ENCODE measurements around the gene APOC4.

APOC4 gene

DNA sequence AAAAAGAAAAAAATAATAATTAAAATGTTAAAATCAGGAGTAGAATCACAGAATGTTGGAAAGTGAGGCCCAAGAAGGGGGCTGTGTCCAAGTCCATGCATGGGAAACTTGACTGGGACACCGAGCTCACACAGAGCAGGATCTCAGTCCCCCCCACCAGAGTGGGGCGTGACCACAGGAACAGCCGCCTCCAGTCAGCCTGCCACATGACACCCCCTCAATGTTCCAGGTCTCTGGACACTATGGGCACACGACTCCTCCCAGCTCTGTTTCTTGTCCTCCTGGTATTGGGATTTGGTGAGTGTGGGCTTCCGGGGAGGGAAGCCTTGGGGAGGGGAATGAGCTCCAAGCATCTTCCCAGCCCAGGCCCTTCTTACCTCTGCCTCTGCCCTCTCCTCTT is 6.2 kb downstream of the APOC4 start:
- Histone ChIP-seq H3K27ac (no peak overlapping the region), H3K27me3 (no peaks in the 10 kb centered on the region), H3K9me3 (no peaks in the 10 kb centered on the region), H3K36me3 (peaks cover 5% of the 10 kb centered on the region; the same call in 1 of the 2 replicates), H3K4me3 (no peak overlapping the region), H3K4me2 (peak overlapping the region; percentile 64; the same call in 1 of the 2 replicates), H3K9ac (no peak overlapping the region), H3K4me1 (peaks cover 31% of the 10 kb centered on the region), H4K20me1 (no peaks in the 10 kb centered on the region)
- TF ChIP-seq Cebpa-rat (IDR thresholded peaks at IDR 0.05), result no peak

DNA sequence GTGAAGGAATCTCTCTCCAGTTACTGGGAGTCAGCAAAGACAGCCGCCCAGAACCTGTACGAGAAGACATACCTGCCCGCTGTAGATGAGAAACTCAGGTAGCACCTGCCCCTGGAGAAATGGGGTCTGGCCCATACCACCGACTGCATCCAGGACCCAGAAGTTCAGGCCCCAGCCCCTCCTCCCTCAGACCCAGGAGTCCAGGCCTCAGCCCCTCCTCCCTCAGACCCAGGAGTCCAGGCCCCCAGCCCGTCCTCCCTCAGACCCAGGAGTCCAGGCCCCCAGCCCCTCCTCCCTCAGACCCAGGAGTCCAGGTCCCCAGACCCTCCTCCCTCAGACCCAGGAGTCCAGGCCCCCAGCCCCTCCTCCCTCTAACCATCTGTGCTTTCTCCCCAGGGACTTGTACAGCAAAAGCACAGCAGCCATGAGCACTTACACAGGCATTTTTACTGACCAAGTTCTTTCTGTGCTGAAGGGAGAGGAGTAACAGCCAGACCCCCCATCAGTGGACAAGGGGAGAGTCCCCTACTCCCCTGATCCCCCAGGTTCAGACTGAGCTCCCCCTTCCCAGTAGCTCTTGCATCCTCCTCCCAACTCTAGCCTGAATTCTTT is 6.8 kb downstream of the APOC4 start:
- H3K27ac ChIP-seq, result peak overlapping the region; percentile 65
- no peaks in the 10 kb centered on the region for H3K27me3 ChIP-seq
- H3K4me3 ChIP-seq, result no peak overlapping the region
- no peaks in the 10 kb centered on the region for H4K20me1 ChIP-seq
- H3K9ac ChIP-seq, result peak overlapping the region; percentile 68
- H3K4me1 ChIP-seq, result peaks cover 31% of the 10 kb centered on the region
- no peak for TF ChIP-seq Cebpa-rat (IDR thresholded peaks at IDR 0.05)
- H3K4me2 ChIP-seq, result peak overlapping the region; percentile 64
- H3K36me3 ChIP-seq, result peaks cover 5% of the 10 kb centered on the region; the same call in 1 of the 2 replicates
- no peaks in the 10 kb centered on the region for H3K9me3 ChIP-seq

DNA sequence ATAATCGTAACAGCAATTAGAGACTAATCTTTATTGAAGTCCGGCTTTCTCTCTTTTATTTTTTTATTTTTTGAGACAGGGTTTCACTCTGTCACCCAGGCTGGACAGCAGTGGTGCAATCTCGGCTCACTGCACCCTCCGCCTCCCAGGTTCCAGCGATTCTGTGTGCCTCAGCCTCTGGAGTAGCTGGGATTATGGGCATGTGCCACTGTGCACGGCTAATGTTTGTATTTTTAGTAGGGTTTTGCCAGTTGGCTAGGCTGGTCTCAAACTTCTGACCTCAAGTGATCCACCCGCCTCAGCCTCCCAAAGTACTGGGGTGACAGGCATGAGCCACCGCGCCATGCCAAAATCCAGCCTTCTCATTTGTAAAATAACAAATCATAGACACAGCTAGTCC is 7.5 kb downstream of the APOC4 start:
- Histone ChIP-seq H4K20me1 (no peaks in the 10 kb centered on the region), H3K27me3 (no peaks in the 10 kb centered on the region), H3K36me3 (peaks cover 5% of the 10 kb centered on the region; the same call in 1 of the 2 replicates), H3K4me1 (peaks cover 30% of the 10 kb centered on the region), H3K9me3 (no peaks in the 10 kb centered on the region), H3K4me3 (no peak overlapping the region), H3K27ac (peak overlapping the region; percentile 65), H3K4me2 (peak overlapping the region; percentile 64), H3K9ac (peak overlapping the region; percentile 68)
- TF ChIP-seq Cebpa-rat (IDR thresholded peaks at IDR 0.05), result no peak

DNA sequence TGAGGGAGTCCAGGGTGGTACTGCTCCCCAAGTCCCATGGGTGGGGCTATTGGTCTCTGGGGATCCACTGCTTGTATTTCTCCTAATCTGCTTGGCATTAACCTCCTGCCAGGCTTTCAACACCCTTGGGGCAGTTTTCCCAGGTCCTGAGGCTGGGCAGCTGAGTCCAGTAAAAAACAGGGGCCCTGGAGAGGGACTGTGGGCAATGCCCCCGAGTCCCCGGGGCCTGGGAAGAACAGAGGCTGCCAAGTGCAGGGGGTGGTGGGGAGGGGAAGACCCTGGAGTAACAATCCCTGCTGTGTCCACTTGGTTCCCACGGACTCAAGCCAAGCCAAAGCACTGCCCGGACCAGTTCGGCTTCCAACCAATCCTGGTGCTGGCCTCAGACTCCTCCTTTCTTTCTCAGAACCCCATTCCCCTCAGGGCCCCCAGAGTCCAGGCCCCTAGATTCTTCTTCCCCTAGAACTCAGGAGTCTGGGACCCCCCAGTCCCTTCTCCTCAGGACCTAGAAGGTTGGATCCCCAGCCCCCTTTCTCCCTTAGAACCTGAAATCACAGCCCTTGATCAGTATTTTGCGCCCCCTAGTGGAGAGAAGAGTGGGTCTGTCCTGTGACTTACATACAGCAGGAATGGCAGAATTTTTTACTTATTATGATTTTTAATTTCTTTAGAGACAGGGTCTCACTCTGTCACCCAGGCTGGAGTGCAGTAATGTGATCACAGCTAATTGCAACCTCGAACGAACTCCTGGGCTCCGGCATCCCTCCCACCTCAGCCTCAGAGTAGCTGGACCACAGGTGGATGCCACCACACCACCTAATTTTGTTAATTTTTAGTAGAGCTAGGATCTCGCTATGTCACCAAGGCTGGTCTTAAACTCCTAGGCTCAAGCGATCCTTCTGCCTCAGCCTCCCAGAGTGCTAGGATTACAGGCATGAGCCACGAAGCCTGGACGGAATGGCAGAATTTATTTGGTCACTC is 9.4 kb downstream of the APOC4 start:
- H3K36me3 ChIP-seq, result peaks cover 5% of the 10 kb centered on the region; the same call in 1 of the 2 replicates
- H3K9ac ChIP-seq, result no peak overlapping the region
- H3K4me2 ChIP-seq, result no peak overlapping the region
- TF ChIP-seq Cebpa-rat (IDR thresholded peaks at IDR 0.05), result no peak
- peaks cover 36% of the 10 kb centered on the region for H3K4me1 ChIP-seq
- H3K27me3 ChIP-seq, result no peaks in the 10 kb centered on the region
- no peak overlapping the region for H3K27ac ChIP-seq
- H3K4me3 ChIP-seq, result no peak overlapping the region
- no peaks in the 10 kb centered on the region for H3K9me3 ChIP-seq
- peaks cover 12% of the 10 kb centered on the region for H4K20me1 ChIP-seq

DNA sequence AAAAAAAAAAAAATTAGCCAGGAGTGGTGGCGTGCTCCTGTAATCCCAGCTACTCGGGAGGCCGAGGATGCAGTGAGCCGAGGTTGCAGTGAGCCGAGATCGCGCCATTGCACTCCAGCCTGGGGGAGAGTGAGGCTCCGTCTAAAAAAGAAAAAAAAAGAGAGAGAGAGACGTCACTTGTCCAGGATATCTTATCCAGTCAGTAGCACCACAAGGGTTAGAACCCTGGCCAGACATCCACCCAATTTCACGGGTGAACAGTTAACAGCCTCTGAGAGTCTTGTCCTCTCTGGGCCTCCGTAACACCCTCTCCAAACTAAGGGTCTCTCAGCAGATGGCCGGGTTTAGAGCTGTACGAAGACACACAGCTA is 12.2 kb downstream of the APOC4 start:
- TF ChIP-seq Cebpa-rat (IDR thresholded peaks at IDR 0.05), result no peak
- no peaks in the 10 kb centered on the region for H3K9me3 ChIP-seq
- no peaks in the 10 kb centered on the region for H3K27me3 ChIP-seq
- H4K20me1 ChIP-seq, result peaks cover 40% of the 10 kb centered on the region
- peak overlapping the region; percentile 97 for H3K27ac ChIP-seq
- H3K4me2 ChIP-seq, result peak overlapping the region; percentile 95
- peak overlapping the region; percentile 96 for H3K9ac ChIP-seq
- H3K36me3 ChIP-seq, result peaks cover 15% of the 10 kb centered on the region; the same call in 1 of the 2 replicates
- peak overlapping the region; percentile 92 for H3K4me3 ChIP-seq
- H3K4me1 ChIP-seq, result peaks cover 48% of the 10 kb centered on the region

DNA sequence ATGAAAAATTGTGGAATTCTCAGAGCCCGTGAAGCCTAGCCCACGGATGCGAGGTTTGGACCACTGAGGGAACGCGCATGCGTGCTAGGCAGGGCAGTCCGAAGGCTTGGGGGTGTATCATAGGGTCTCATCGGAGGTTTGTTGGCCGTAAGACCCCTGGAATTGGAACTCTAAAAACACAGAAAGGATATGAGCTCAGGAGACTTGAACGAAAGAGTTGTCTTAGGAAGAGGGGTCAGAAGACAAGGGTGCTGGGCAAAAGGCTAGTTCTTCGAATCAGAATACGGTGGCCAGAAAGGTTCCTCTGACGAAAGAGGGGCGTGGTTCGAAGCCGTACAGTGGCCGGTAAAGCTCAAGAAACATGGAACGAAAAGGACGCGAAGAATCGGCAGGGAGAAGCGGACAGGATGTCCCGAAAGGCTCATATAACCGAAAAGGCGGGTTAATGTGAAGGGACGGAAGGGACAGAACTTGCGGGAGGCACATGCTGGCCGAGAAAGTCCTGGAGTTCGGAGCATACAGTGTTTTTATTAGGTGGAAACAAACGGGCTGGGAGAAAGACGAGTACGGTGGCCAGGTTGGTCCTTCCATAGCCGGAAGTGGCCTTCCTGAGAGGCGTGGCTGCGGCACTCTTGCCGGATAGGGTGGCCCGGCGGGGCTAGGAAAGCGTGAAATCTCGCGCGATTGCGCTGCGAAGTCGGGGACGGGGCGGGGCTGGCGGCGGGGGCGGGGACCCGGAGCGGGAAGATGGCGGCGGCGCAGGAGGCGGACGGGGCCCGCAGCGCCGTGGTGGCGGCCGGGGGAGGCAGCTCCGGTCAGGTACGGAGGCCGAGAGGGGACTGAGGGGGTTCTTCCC is 12.8 kb downstream of the APOC4 start, which contains the start of gene CLPTM1:
TSS of gene CLPTM1 (plus strand) at position 732 of the 856 bp plus-strand sequence. CDS start at position 748, 16 bp downstream.
- H3K27me3 ChIP-seq, result no peaks in the 10 kb centered on the region
- H3K9ac ChIP-seq, result peak within 1 kb of the TSS; percentile 96
- peak within 1 kb of the TSS; percentile 92 for H3K4me3 ChIP-seq
- peaks cover 43% of the 10 kb centered on the region for H3K4me1 ChIP-seq
- peaks cover 46% of the 10 kb centered on the region for H4K20me1 ChIP-seq
- H3K27ac ChIP-seq, result peak within 1 kb of the TSS; percentile 97
- H3K36me3 ChIP-seq, result peaks cover 21% of the 10 kb centered on the region
- no peaks in the 10 kb centered on the region for H3K9me3 ChIP-seq
- no peak for TF ChIP-seq Cebpa-rat (IDR thresholded peaks at IDR 0.05)
- peak within 1 kb of the TSS; percentile 95 for H3K4me2 ChIP-seq

DNA sequence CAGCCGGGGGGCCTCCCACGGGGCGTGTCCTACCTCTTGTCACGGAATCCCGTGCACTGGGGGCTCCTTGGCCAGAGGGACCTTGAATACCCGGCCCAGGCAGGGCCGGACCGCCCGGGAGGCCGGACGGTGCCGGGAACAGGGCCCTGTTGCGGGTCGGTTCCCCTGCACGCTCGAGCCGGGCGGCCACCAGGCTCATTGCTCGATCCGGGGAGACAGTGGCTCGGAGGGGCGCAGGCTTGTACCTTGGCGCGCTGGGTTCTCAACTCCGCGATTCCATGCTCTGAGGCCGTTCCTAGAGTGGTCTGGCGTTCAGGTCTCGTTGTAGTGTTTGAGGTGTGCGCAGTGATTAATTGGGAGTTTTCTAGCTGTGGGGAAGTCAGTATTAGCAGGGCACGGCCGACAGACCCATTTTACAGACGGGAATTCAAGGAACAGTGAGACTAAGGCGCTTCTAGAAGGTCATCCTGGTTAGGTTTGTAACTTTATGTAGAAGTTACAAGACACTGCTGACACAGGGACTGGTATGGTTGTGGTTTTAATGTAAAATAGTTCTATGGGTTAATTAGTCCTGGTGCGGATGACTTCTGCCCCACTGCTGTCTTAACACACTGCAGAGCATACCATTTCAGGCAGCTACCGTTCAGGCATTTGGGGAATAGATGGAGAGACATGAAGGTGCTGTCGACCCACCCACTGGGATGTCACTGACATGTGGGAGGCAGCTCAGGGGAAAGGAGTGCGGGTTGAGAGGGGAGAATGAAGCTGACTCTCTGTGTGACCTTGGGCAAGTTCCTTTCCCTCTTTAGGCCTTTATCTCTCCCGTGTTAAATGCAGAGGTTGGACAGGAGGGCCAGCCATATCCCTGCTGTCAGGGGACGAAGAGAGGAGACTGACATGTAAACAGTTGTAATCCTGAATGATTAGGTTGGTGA is 13.7 kb downstream of the APOC4 start:
- H4K20me1 ChIP-seq, result peaks cover 55% of the 10 kb centered on the region
- TF ChIP-seq Cebpa-rat (IDR thresholded peaks at IDR 0.05), result no peak
- H3K4me1 ChIP-seq, result peaks cover 52% of the 10 kb centered on the region

DNA sequence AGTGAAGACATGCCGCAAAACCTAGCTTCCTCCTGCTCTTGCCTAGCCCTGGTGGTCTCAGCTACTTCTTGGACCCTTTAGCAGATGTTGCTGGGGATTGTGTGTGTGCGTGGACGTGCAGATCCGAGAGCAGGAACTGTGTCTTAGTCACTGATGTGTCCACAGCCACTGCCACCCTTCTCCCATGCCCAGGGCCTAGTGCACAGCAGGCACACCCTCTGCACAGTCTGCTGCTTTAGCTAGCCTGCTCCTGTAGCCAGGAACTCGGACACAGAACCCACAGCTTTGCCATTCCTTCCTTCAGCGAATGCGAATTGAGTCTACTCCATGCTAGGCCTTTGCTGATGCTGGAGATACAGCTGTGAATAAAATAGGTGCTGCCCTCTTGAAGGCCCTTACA is 15.5 kb downstream of the APOC4 start:
- no peaks in the 10 kb centered on the region for H3K9me3 ChIP-seq
- H3K27me3 ChIP-seq, result no peaks in the 10 kb centered on the region
- TF ChIP-seq Cebpa-rat (IDR thresholded peaks at IDR 0.05), result no peak
- peaks cover 62% of the 10 kb centered on the region for H3K4me1 ChIP-seq
- peak overlapping the region; percentile 89 for H3K4me2 ChIP-seq
- H3K36me3 ChIP-seq, result peaks cover 43% of the 10 kb centered on the region
- no peak overlapping the region for H3K4me3 ChIP-seq
- H4K20me1 ChIP-seq, result peaks cover 72% of the 10 kb centered on the region
- peak overlapping the region; percentile 96 for H3K9ac ChIP-seq
- peak overlapping the region; percentile 22; the same call in 1 of the 2 replicates for H3K27ac ChIP-seq

More for the DNA sequence above, 13.7 kb downstream of the APOC4 start:
- peak overlapping the region; percentile 96 for H3K9ac ChIP-seq
- H3K36me3 ChIP-seq, result peaks cover 26% of the 10 kb centered on the region
- no peaks in the 10 kb centered on the region for H3K9me3 ChIP-seq
- peak overlapping the region; percentile 97 for H3K27ac ChIP-seq
- peak overlapping the region; percentile 92 for H3K4me3 ChIP-seq
- no peaks in the 10 kb centered on the region for H3K27me3 ChIP-seq
- peak overlapping the region; percentile 89 for H3K4me2 ChIP-seq

All from BLaER1 (cell line).